ENCODE results near the gene KCND3. TPM values are rescaled to one million over a fixed set of nuclear protein-coding genes. Genes with fewer than 3 reads are reported as not detected.

Gene KCND3
- total RNA-seq, 1 experiment from 2014 or later = not detected

DNA sequence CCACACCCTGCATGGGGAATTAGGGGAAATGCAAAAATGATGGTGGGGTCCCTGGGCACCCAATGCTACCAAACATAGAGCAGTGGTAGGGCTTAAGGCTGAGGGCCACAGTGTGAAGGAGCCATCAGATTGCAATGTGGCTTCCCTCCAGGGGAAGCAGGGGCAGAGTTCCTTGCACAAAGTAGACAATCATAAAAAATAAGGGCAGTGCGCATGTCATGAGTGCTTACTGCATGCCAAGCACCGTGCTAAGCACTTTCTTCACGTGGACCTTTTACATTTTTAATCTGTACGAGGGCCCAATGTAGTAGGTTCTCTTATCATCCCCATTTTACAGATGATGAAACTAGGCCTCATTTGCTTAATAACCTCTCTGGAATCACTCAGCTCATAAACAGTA is 177.2 kb downstream of the KCND3 start:
- no peaks in the 10 kb centered on the region for H3K4me1 ChIP-seq (replicated peaks; ENCODE audit: insufficient read depth)
- H3K79me2 ChIP-seq (ENCODE audit: low read depth) = no peaks in the 10 kb centered on the region
- no peak overlapping the region for H3K4me2 ChIP-seq
- no peaks in the 10 kb centered on the region for H3K9me2 ChIP-seq (ENCODE audit: insufficient read depth)
- H3K4me3 ChIP-seq = no peak overlapping the region
- H3K27me3 ChIP-seq (ENCODE audit: insufficient read depth, low read depth) = peaks cover 99% of the 10 kb centered on the region
- intact Hi-C loops (cut with micrococcal nuclease; ENCODE audit: unreplicated experiment) = no loop called here
- H3K27ac ChIP-seq = no peak overlapping the region
- no TSS peak for BruUV-seq (replicated peaks)
- no peak for TF ChIP-seq EZH2 (IDR thresholded peaks at IDR 0.05; ENCODE audit: low read depth)
- TF ChIP-seq, protein P1, sequence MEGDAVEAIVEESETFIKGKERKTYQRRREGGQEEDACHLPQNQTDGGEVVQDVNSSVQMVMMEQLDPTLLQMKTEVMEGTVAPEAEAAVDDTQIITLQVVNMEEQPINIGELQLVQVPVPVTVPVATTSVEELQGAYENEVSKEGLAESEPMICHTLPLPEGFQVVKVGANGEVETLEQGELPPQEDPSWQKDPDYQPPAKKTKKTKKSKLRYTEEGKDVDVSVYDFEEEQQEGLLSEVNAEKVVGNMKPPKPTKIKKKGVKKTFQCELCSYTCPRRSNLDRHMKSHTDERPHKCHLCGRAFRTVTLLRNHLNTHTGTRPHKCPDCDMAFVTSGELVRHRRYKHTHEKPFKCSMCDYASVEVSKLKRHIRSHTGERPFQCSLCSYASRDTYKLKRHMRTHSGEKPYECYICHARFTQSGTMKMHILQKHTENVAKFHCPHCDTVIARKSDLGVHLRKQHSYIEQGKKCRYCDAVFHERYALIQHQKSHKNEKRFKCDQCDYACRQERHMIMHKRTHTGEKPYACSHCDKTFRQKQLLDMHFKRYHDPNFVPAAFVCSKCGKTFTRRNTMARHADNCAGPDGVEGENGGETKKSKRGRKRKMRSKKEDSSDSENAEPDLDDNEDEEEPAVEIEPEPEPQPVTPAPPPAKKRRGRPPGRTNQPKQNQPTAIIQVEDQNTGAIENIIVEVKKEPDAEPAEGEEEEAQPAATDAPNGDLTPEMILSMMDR (conservative IDR thresholded peaks at IDR 0.05) = no peak
- H4K20me1 ChIP-seq (ENCODE audit: insufficient read depth) = 0 out of 2 replicates have a peak, but pooled peaks cover 4% of the 10 kb centered on the region
- ChIA-PET POLR2A (ENCODE audit: unreplicated experiment) (no interaction called here), CTCF (no interaction called here)
- H3K9me3 ChIP-seq (ENCODE audit: insufficient read depth, low read depth) = no peaks in the 10 kb centered on the region
- no peak overlapping the region for H2AFZ ChIP-seq
- DNase-seq = no peak
- H3K36me3 ChIP-seq (ENCODE audit: low read depth) = no peaks in the 10 kb centered on the region
- no peaks in the 10 kb centered on the region for H3F3A ChIP-seq (ENCODE audit: insufficient read depth, low read depth)

DNA sequence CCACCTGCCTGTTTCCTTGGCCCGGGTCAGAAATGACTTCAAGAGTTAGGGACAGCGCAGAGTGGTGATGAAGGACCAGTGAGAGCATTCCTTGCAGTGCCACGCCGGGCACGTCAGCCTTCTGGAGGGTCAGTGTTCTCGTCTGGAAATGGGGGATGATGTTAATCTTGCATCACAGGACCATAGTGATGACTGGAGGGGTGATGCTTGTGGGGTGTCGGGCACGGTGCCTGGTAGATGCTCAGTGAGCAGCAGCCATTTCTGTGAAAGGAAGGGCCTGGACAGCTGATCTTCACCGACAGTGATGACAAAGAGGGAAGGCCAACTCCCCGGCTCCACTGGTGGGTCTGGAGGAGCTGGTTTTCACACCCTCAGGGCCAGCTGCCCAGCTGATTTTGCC is 177.6 kb downstream of the KCND3 start:
- POLR2A ChIA-PET (ENCODE audit: unreplicated experiment) = no interaction called here

DNA sequence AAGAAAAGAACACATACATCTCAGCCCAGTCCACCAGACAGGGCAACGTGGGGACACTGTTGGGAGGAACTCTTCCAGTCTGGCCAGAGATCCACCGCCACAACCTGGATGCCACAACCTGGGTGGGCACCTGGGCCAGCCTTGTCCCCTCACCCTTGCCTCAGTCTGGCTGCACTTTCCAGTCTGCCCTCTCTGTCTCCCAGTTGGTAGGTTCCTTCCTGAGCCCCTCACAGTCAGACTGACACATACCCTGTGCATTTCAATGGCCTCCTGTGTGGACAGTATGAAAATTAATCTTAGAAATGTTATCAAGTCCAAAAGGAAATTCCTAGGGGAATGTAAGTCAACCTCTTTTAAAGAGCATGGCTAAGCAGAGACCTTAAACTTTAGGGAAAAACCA is 184.2 kb downstream of the KCND3 start:
- no peak overlapping the region for H2AFZ ChIP-seq
- H3K9me2 ChIP-seq (ENCODE audit: insufficient read depth) = no peaks in the 10 kb centered on the region
- H3K79me2 ChIP-seq (ENCODE audit: low read depth) = no peaks in the 10 kb centered on the region
- intact Hi-C loops (cut with micrococcal nuclease; ENCODE audit: unreplicated experiment) = no loop called here
- no peak overlapping the region for H3K4me3 ChIP-seq
- no peak for TF ChIP-seq EZH2 (IDR thresholded peaks at IDR 0.05; ENCODE audit: low read depth)
- TF ChIP-seq, protein P1 (conservative IDR thresholded peaks at IDR 0.05) = no peak
- no peak for DNase-seq
- ChIA-PET POLR2A (ENCODE audit: unreplicated experiment) (no interaction called here), CTCF (no interaction called here)
- H3K9me3 ChIP-seq (ENCODE audit: insufficient read depth, low read depth) = no peaks in the 10 kb centered on the region
- H3F3A ChIP-seq (ENCODE audit: insufficient read depth, low read depth) = no peaks in the 10 kb centered on the region
- peaks cover 97% of the 10 kb centered on the region for H3K27me3 ChIP-seq (ENCODE audit: insufficient read depth, low read depth)
- BruUV-seq (replicated peaks) = no TSS peak
- H3K36me3 ChIP-seq (ENCODE audit: low read depth) = no peaks in the 10 kb centered on the region
- H4K20me1 ChIP-seq (ENCODE audit: insufficient read depth) = no peaks in the 10 kb centered on the region
- H3K27ac ChIP-seq = no peak overlapping the region
- no peaks in the 10 kb centered on the region for H3K4me1 ChIP-seq (replicated peaks; ENCODE audit: insufficient read depth)
- no peak overlapping the region for H3K4me2 ChIP-seq

More for the DNA sequence above, 177.6 kb downstream of the KCND3 start:
- no peak overlapping the region for H3K27ac ChIP-seq
- no peaks in the 10 kb centered on the region for H3F3A ChIP-seq (ENCODE audit: insufficient read depth, low read depth)
- peaks cover 99% of the 10 kb centered on the region for H3K27me3 ChIP-seq (ENCODE audit: insufficient read depth, low read depth)
- CTCF ChIA-PET = no interaction called here
- no peak overlapping the region for H2AFZ ChIP-seq
- TF ChIP-seq, protein P1 (conservative IDR thresholded peaks at IDR 0.05) = no peak
- no peak for TF ChIP-seq EZH2 (IDR thresholded peaks at IDR 0.05; ENCODE audit: low read depth)
- no peaks in the 10 kb centered on the region for H3K9me3 ChIP-seq (ENCODE audit: insufficient read depth, low read depth)
- 0 out of 2 replicates have a peak, but pooled peaks cover 1% of the 10 kb centered on the region for H4K20me1 ChIP-seq (ENCODE audit: insufficient read depth)
- H3K9me2 ChIP-seq (ENCODE audit: insufficient read depth) = no peaks in the 10 kb centered on the region
- no peaks in the 10 kb centered on the region for H3K4me1 ChIP-seq (replicated peaks; ENCODE audit: insufficient read depth)
- no peak overlapping the region for H3K4me3 ChIP-seq
- intact Hi-C loops (cut with micrococcal nuclease; ENCODE audit: unreplicated experiment) = no loop called here
- no TSS peak for BruUV-seq (replicated peaks)
- DNase-seq = no peak
- H3K4me2 ChIP-seq = no peak overlapping the region
- no peaks in the 10 kb centered on the region for H3K36me3 ChIP-seq (ENCODE audit: low read depth)
- H3K79me2 ChIP-seq (ENCODE audit: low read depth) = no peaks in the 10 kb centered on the region

All from PC-9 (cell line).